HCT116 (cell line): Measurements from ENCODE around the gene NEK1. TPM values are rescaled to one million over a fixed set of nuclear protein-coding genes. Genes with fewer than 3 reads are reported as not detected.

Experiments used
- ATAC-seq: fragments of 200-7000 bp; cut with Tn5 transposase; 2 replicates; pipeline ENCODE4 v1.9.1; 2020; ENCODE audit warnings: mild to moderate bottlenecking, moderate library complexity
- BruUV-seq: library from RNA; stranded (reverse); fragments of 400-500 nt; replicated peaks from 2 replicates; lab custom pipeline; 2021; lab: Mats Ljungman, UMichigan
- CTCF ChIA-PET: fragments of 300-600 bp; sonication (Branson Sonifier 250); formaldehyde crosslinking; loops from one replicate; lab custom pipeline; 2021; ENCODE audit warnings: antibody characterized with exemption; lab: Charles Lee
- POLR2A ChIA-PET: fragments of 300-600, 350-600 bp; sonication (Branson Sonifier 250); formaldehyde crosslinking; loops from one replicate; lab custom pipeline; 2021; ENCODE audit warnings: antibody characterized with exemption; lab: Charles Lee
- RAD21 ChIA-PET, 2 experiments: fragments of 300-600 bp; sonication (Branson Sonifier 250); formaldehyde crosslinking; loops; one replicate each; lab custom pipeline; 2023; ENCODE audit warnings: low total read pairs in 2 of 2; ENCODE audit not compliant: uncharacterized antibody in 2 of 2, unreplicated experiment in 2 of 2, low non-redundant PET in 1 of 2; lab: Charles Lee
- DNase-seq: peaks from one replicate; pipeline ENCODE4 v3.0.0-alpha.2; 2010; ENCODE audit warnings: low read depth, low spot score
- H2AFZ ChIP-seq: fragments of 200-600 bp; shearing (Covaris generic), sonication (generic); 2 replicates; pipeline ENCODE4 v1.6.1; 2017; ENCODE audit warnings: low read depth, mixed run types, mixed read lengths, antibody characterized with exemption, low read length; ENCODE audit not compliant: poor library complexity, severe bottlenecking
- H3K27ac ChIP-seq: 2 replicates; pipeline ENCODE4 v1.5.1; 2012; ENCODE audit warnings: low read depth, low read length
- H3K27me3 ChIP-seq: fragments of 200-600 bp; sonication (generic); 2 replicates; pipeline ENCODE4 v1.6.1; 2016; ENCODE audit warnings: mixed run types, low read length, mixed read lengths; ENCODE audit not compliant: insufficient read depth
- H3K36me3 ChIP-seq, 2 experiments: fragments of 200-500 bp in 1 of 2; fragments of 200-600 bp in 1 of 2; sonication (Bioruptor generic) in 1 of 2; sonication (generic) in 1 of 2; 2 replicates each; pipeline versions ENCODE4 v1.5.1 to v1.6.1; 2014 to 2016; ENCODE audit warnings: low read length in 2 of 2, inconsistent platforms in 1 of 2, mixed read lengths in 1 of 2, mixed run types in 1 of 2; ENCODE audit not compliant: insufficient read depth in 2 of 2, control insufficient read depth in 1 of 2
- H3K4me1 ChIP-seq, 2 experiments: fragments of 200-600 bp in 1 of 2; sonication (generic) in 1 of 2; 2 replicates each; pipeline versions ENCODE4 v1.5.1 to v1.6.1; 2012 to 2017; ENCODE audit warnings: low read length in 2 of 2, inconsistent platforms in 1 of 2, mild to moderate bottlenecking in 1 of 2, mixed read lengths in 1 of 2, mixed run types in 1 of 2, moderate library complexity in 1 of 2; ENCODE audit not compliant: insufficient read depth in 2 of 2, control insufficient read depth in 1 of 2
- H3K4me2 ChIP-seq: fragments of 200-600 bp; sonication (generic); 2 replicates; pipeline ENCODE4 v1.6.1; 2017; ENCODE audit warnings: mixed run types, low read length, mixed read lengths
- H3K4me3 ChIP-seq, 2 experiments: fragments of 200-600 bp in 1 of 2; sonication (generic) in 1 of 2; replicated peaks in 1 of 2; 2 replicates each; pipeline ENCODE4 v1.5.1; 2011 to 2016; ENCODE audit warnings: low read length in 2 of 2, control low read depth in 1 of 2, low read depth in 1 of 2, mild to moderate bottlenecking in 1 of 2, mixed read lengths in 1 of 2, mixed run types in 1 of 2
- H3K79me2 ChIP-seq: fragments of 200-600 bp; sonication (generic); 2 replicates; pipeline ENCODE4 v1.6.1; 2017; ENCODE audit warnings: mild to moderate bottlenecking, mixed run types, low read length, moderate library complexity, mixed read lengths; ENCODE audit not compliant: insufficient read depth
- H3K9ac ChIP-seq: fragments of 200-600 bp; sonication (generic); 2 replicates; pipeline ENCODE4 v1.6.1; 2016; ENCODE audit warnings: low read length, mixed read lengths
- H3K9me2 ChIP-seq: fragments of 200-600 bp; sonication (generic), shearing (Covaris generic); 2 replicates; pipeline ENCODE4 v1.6.1; 2017; ENCODE audit warnings: mixed run types, mild to moderate bottlenecking, moderate library complexity; ENCODE audit not compliant: insufficient read depth
- H3K9me3 ChIP-seq, 2 experiments: fragments of 200-500 bp in 1 of 2; fragments of 200-600 bp in 1 of 2; sonication (Bioruptor generic) in 1 of 2; sonication (generic) in 1 of 2; 2 replicates each; pipeline ENCODE4 v1.6.1; 2014 to 2017; ENCODE audit warnings: low read length in 2 of 2, mixed read lengths in 2 of 2, inconsistent platforms in 1 of 2, low read depth in 1 of 2, mild to moderate bottlenecking in 1 of 2, mixed run types in 1 of 2, moderate library complexity in 1 of 2; ENCODE audit not compliant: control insufficient read depth in 1 of 2, insufficient read depth in 1 of 2
- H4K20me1 ChIP-seq: fragments of 200-600 bp; sonication (generic), shearing (Covaris generic); 2 replicates; pipeline ENCODE4 v1.6.1; 2017; ENCODE audit warnings: mixed run types, mild to moderate bottlenecking, moderate library complexity; ENCODE audit not compliant: insufficient read depth
- CBX3 ChIP-seq: IDR thresholded peaks from 2 replicates; pipeline ENCODE4 v1.6.1; 2012; ENCODE audit warnings: low read depth
- CEBPB ChIP-seq: IDR thresholded peaks from 2 replicates; pipeline ENCODE4 v1.6.1; 2012; ENCODE audit warnings: low read depth
- EGR1 ChIP-seq: IDR thresholded peaks from 2 replicates; pipeline ENCODE4 v1.6.1; 2012; ENCODE audit warnings: low read depth
- ELF1 ChIP-seq: IDR thresholded peaks from 2 replicates; pipeline ENCODE4 v1.6.1; 2012; ENCODE audit warnings: low read depth, borderline replicate concordance
- EZH2phosphoT487 ChIP-seq: fragments of 200-600 bp; IDR thresholded peaks from 2 replicates; pipeline ENCODE4 v1.6.1; 2018; ENCODE audit warnings: antibody characterized with exemption, borderline replicate concordance
- FOSL1 ChIP-seq: IDR thresholded peaks from 2 replicates; pipeline ENCODE4 v1.6.1; 2012; ENCODE audit warnings: low read depth
- JUND ChIP-seq: IDR thresholded peaks from 2 replicates; pipeline ENCODE4 v1.6.1; 2012
- POLR2A ChIP-seq: IDR thresholded peaks from 2 replicates; pipeline ENCODE4 v1.7.0; 2011; ENCODE audit warnings: borderline replicate concordance; ENCODE audit not compliant: insufficient read depth, insufficient read length; ENCODE audit errors: extremely low read depth
- RAD21 ChIP-seq: IDR thresholded peaks from 2 replicates; pipeline ENCODE4 v1.6.1; 2012; ENCODE audit warnings: low read depth, mild to moderate bottlenecking
- SIN3A ChIP-seq: IDR thresholded peaks from 2 replicates; pipeline ENCODE4 v1.6.1; 2012; ENCODE audit warnings: low read depth
- SP1 ChIP-seq: IDR thresholded peaks from 2 replicates; pipeline ENCODE4 v1.6.1; 2012; ENCODE audit warnings: low read depth
- intact Hi-C: fragments of 100-400 bp; cut with micrococcal nuclease; formaldehyde crosslinking; loops from 2 replicates; pipeline ENCODE4 v1.10.0; 2022
- total RNA-seq: library from RNA; stranded (reverse); gene quantifications from one replicate; pipeline ENCODE4 v1.2.1, GENCODE V29; 2021; ENCODE audit not compliant: unreplicated experiment
- TF ChIP-seq, protein P1 (sequence below): IDR thresholded peaks from 2 replicates; pipeline ENCODE4 v1.6.1; 2012
- TF ChIP-seq, protein P2 (sequence below): IDR thresholded peaks from 2 replicates; pipeline ENCODE4 v1.6.1; 2011; ENCODE audit warnings: mild to moderate bottlenecking, low read length, moderate library complexity; ENCODE audit not compliant: insufficient replicate concordance; ENCODE audit errors: extremely low read depth
- TF ChIP-seq, protein P3 (sequence below), 3 experiments: fragments of 200-600 bp in 1 of 3; sonication (generic) in 1 of 3; IDR thresholded peaks in 2 of 3; conservative IDR thresholded peaks in 1 of 3; 2 replicates each; pipeline ENCODE4 v1.5.1; 2012 to 2017; ENCODE audit warnings: low read depth in 2 of 3, low read length in 2 of 3, antibody characterized with exemption in 1 of 3, borderline replicate concordance in 1 of 3, control low read depth in 1 of 3, mild to moderate bottlenecking in 1 of 3, mixed read lengths in 1 of 3, mixed run types in 1 of 3, moderate library complexity in 1 of 3; ENCODE audit not compliant: insufficient read depth in 1 of 3
- TF ChIP-seq, protein P4 (sequence below): IDR thresholded peaks from 2 replicates; pipeline ENCODE4 v1.6.1; 2012

NEK1 gene
- total RNA-seq, 1 experiment from 2014 or later = 13.3 TPM

DNA sequence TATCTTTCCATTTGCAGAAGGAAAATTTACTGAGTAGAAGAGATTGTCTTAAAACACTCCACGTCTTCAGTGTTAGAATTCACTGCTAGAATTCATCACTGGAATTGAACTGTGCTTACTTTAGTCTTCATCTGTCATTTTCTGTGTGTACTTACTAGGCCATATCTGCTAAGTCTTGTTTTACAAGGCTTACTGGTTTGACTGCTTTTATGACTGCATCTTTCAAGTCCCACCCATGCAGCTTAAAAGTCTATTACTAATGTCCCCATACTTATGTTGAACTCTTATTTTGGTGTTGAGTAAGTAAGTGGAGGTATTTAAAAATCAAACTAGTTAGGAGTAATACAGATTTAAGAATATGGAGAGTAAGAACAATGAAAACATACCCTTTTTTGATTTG, 22.6 kb upstream of the NEK1 start:
- H3K27me3 ChIP-seq = no peaks in the 10 kb centered on the region
- H3K4me3 ChIP-seq = no peak overlapping the region
- peaks cover 6 to 12% of the 10 kb centered on the region in 2 experiments; a peak in 3 of 4 replicates for H3K4me1 ChIP-seq
- H2AFZ ChIP-seq = no peak overlapping the region
- ChIA-PET RAD21 (no interaction called here), POLR2A (no interaction called here), CTCF (no interaction called here)
- H3K27ac ChIP-seq = no peak overlapping the region
- H3K4me2 ChIP-seq = peak overlapping the region; percentile 32
- H3K36me3 ChIP-seq = peaks cover 7 to 13% of the 10 kb centered on the region in 2 experiments; a peak in 3 of 4 replicates
- no peaks in the 10 kb centered on the region for H3K9me3 ChIP-seq
- intact Hi-C loops = no loop called here
- H3K9ac ChIP-seq = no peak overlapping the region
- no TSS peak for BruUV-seq
- ATAC-seq = no peak
- H4K20me1 ChIP-seq = no peaks in the 10 kb centered on the region
- H3K79me2 ChIP-seq = peaks cover 65% of the 10 kb centered on the region
- DNase-seq = no peak
- TF ChIP-seq ELF1 (no peak), FOSL1 (0 out of 2 replicates have a peak, but pooled peaks have one; percentile 21), SIN3A (0 out of 2 replicates have a peak, but pooled peaks have one; percentile 27), POLR2A (no peak), RAD21 (no peak), SP1 (peak; percentile 51; the same call in 1 of the 2 replicates), JUND (0 out of 2 replicates have a peak, but pooled peaks have one; percentile 23), EZH2phosphoT487 (no peak)
- TF ChIP-seq, protein P1, sequence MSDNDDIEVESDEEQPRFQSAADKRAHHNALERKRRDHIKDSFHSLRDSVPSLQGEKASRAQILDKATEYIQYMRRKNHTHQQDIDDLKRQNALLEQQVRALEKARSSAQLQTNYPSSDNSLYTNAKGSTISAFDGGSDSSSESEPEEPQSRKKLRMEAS = 0 out of 2 replicates have a peak, but pooled peaks have one; percentile 15
- H3K9me2 ChIP-seq = no peaks in the 10 kb centered on the region

DNA sequence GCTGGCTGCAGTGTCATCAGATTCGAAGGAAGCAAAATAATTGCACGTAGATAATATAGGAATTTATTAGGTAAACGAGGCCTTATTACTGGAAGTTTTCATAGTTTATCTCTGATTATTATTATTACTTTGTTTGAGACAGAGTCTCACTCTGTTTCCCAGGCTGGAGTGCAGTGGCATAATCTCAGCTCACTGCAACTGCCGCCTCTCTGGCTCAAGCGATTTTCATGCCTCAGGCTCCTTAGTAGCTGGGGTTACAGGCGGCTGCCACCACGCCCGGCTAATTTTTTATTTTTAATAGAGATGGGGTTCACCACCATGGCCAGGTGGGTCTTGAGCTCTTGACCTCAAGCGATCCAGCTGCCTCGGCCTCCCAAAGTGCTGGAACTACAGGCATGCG, 20.5 kb upstream of the NEK1 start:
- Histone ChIP-seq H4K20me1 (no peaks in the 10 kb centered on the region), H3K27ac (no peak overlapping the region), H3K9me3 (no peaks in the 10 kb centered on the region), H3K9ac (no peak overlapping the region), H3K79me2 (peaks cover 82% of the 10 kb centered on the region), H3K4me1 (peaks cover 6 to 12% of the 10 kb centered on the region in 2 experiments; a peak in 3 of 4 replicates), H3K4me2 (no peak overlapping the region), H3K27me3 (no peaks in the 10 kb centered on the region), H3K36me3 (peaks cover 2 to 5% of the 10 kb centered on the region in 2 experiments; a peak in 3 of 4 replicates), H2AFZ (no peak overlapping the region), H3K4me3 (no peak overlapping the region), H3K9me2 (no peaks in the 10 kb centered on the region)
- DNase-seq (no peak), ATAC-seq (no peak)
- intact Hi-C loops = no loop called here
- POLR2A ChIA-PET = interaction anchor here (1.3 kb wide), 1 partner anchor 12 kb away, joined by 4 read pairs; the partner anchor contains the start of gene CLCN3
- CTCF ChIA-PET = no interaction called here
- RAD21 ChIA-PET = no interaction called here
- no TSS peak for BruUV-seq
- TF ChIP-seq, protein P2, sequence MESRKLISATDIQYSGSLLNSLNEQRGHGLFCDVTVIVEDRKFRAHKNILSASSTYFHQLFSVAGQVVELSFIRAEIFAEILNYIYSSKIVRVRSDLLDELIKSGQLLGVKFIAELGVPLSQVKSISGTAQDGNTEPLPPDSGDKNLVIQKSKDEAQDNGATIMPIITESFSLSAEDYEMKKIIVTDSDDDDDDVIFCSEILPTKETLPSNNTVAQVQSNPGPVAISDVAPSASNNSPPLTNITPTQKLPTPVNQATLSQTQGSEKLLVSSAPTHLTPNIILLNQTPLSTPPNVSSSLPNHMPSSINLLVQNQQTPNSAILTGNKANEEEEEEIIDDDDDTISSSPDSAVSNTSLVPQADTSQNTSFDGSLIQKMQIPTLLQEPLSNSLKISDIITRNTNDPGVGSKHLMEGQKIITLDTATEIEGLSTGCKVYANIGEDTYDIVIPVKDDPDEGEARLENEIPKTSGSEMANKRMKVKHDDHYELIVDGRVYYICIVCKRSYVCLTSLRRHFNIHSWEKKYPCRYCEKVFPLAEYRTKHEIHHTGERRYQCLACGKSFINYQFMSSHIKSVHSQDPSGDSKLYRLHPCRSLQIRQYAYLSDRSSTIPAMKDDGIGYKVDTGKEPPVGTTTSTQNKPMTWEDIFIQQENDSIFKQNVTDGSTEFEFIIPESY = no peak
- TF ChIP-seq CBX3 (no peak), CEBPB (no peak), POLR2A (no peak), EGR1 (no peak), SP1 (no peak)
- TF ChIP-seq, protein P3, sequence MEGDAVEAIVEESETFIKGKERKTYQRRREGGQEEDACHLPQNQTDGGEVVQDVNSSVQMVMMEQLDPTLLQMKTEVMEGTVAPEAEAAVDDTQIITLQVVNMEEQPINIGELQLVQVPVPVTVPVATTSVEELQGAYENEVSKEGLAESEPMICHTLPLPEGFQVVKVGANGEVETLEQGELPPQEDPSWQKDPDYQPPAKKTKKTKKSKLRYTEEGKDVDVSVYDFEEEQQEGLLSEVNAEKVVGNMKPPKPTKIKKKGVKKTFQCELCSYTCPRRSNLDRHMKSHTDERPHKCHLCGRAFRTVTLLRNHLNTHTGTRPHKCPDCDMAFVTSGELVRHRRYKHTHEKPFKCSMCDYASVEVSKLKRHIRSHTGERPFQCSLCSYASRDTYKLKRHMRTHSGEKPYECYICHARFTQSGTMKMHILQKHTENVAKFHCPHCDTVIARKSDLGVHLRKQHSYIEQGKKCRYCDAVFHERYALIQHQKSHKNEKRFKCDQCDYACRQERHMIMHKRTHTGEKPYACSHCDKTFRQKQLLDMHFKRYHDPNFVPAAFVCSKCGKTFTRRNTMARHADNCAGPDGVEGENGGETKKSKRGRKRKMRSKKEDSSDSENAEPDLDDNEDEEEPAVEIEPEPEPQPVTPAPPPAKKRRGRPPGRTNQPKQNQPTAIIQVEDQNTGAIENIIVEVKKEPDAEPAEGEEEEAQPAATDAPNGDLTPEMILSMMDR (IDR thresholded peaks at IDR 0.05 in 2 of 3, conservative IDR thresholded peaks at IDR 0.05 in 1 of 3; ENCODE audit: borderline replicate concordance in 1 of 3, insufficient read depth in 1 of 3, low read depth in 2 of 3, low read length in 2 of 3) = no peak
- TF ChIP-seq, protein P4, sequence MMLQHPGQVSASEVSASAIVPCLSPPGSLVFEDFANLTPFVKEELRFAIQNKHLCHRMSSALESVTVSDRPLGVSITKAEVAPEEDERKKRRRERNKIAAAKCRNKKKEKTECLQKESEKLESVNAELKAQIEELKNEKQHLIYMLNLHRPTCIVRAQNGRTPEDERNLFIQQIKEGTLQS = no peak
